HepG2 (cell line): Measurements from ENCODE around the gene SMARCA5. TPM values are rescaled to one million over a fixed set of nuclear protein-coding genes. Genes with fewer than 3 reads are reported as not detected.

Experiments
- polyA plus RNA-seq, 8 experiments: library from polyadenylated mRNA; depleted of rRNA in 3 of 8; stranded (reverse) in 7 of 8; unstranded in 1 of 8; fragments of >200 nt; fragmentation: Illumina TruSeq in 4 of 8; extraction: Trizol in 4 of 8; gene quantifications; 2 replicates each; pipeline versions ENCODE4 v1.2.1 to v1.2.3, GENCODE V29; 2011 to 2016; ENCODE audit warnings: low read depth in 4 of 8, missing spikeins in 1 of 8, mixed read lengths in 1 of 8; ENCODE audit not compliant: insufficient read depth in 1 of 8
- total RNA-seq, 5 experiments: library from RNA; depleted of rRNA; stranded (reverse); fragments of >200 nt; fragmentation: Illumina TruSeq; extraction: Trizol; gene quantifications; 2 replicates each; pipeline ENCODE4 v1.2.3, GENCODE V29; 2016; ENCODE audit warnings: low read depth in 1 of 5

SMARCA5 gene
- total and polyA plus RNA-seq, 2 of the 13 experiments (the other 11 are each of a cell fraction or from before 2014, with no cell fraction given) = 7.0 to 37.5 TPM

Other genes with a start within 250 kb of the SMARCA5 start
- gene GAB1, start 176.8 kb upstream of the SMARCA5 start, total RNA-seq (2016; rRNA removed; fragmentation: Illumina TruSeq; extraction: Trizol) = 14.7 and 17.8 TPM in 2 replicates
- 6.8 and 8.7 TPM in 2 replicates for gene GAB1, start 176.8 kb upstream of the SMARCA5 start, polyA plus RNA-seq (2011; rRNA removed)
- gene FREM3, start 187.0 kb downstream of the SMARCA5 start, total RNA-seq (2016; rRNA removed; fragmentation: Illumina TruSeq; extraction: Trizol) = not detected in 2 replicates
- gene FREM3, start 187.0 kb downstream of the SMARCA5 start, polyA plus RNA-seq (2011; rRNA removed) = not detected in 2 replicates